Endodermal cell (in vitro differentiated cells): ENCODE data around the gene NKX2-4. TPM values are rescaled to one million over a fixed set of nuclear protein-coding genes. Genes with fewer than 3 reads are reported as not detected.

Experiments used
- DNase-seq: peaks from one replicate; pipeline ENCODE4 v3.0.0-alpha.2; 2017
- H3K27ac ChIP-seq: 2 replicates; pipeline ENCODE4 v1.5.1; 2013; ENCODE audit warnings: mild to moderate bottlenecking, low read depth, low read length, moderate library complexity
- H3K27me3 ChIP-seq: 2 replicates; pipeline ENCODE4 v1.6.1; 2013; ENCODE audit warnings: mild to moderate bottlenecking, low read length, moderate library complexity; ENCODE audit not compliant: insufficient read depth, control insufficient read depth, poor library complexity, severe bottlenecking
- H3K36me3 ChIP-seq: 2 replicates; pipeline ENCODE4 v1.7.0; 2013; ENCODE audit warnings: mild to moderate bottlenecking, low read length, moderate library complexity; ENCODE audit not compliant: control insufficient read depth, insufficient read depth
- H3K4me1 ChIP-seq: one replicate; pipeline ENCODE4 v1.7.0; 2013; ENCODE audit warnings: low read length; ENCODE audit not compliant: control insufficient read depth, insufficient read depth
- H3K4me3 ChIP-seq: 2 replicates; pipeline ENCODE4 v1.5.1; 2013; ENCODE audit warnings: mild to moderate bottlenecking, low read length, moderate library complexity
- H3K9ac ChIP-seq: 2 replicates; pipeline ENCODE4 v1.6.1; 2013; ENCODE audit warnings: mild to moderate bottlenecking, low read length, moderate library complexity; ENCODE audit not compliant: poor library complexity, severe bottlenecking; ENCODE audit errors: extremely low read depth
- H3K9me3 ChIP-seq: 2 replicates; pipeline ENCODE4 v1.6.1; 2013; ENCODE audit warnings: mild to moderate bottlenecking, low read length, moderate library complexity; ENCODE audit not compliant: control insufficient read depth
- H3K27ac Mint-ChIP-seq: 2 replicates; pipeline ENCODE4 v1.8.0; 2020; ENCODE audit warnings: mixed read lengths
- H3K27me3 Mint-ChIP-seq: 2 replicates; pipeline ENCODE4 v1.8.0; 2021; ENCODE audit warnings: mild to moderate bottlenecking, mixed read lengths; ENCODE audit not compliant: insufficient read depth
- H3K36me3 Mint-ChIP-seq: 2 replicates; pipeline ENCODE4 v1.8.0; 2020; ENCODE audit warnings: low read depth, mixed read lengths
- H3K4me1 Mint-ChIP-seq: 2 replicates; pipeline ENCODE4 v1.8.0; 2020; ENCODE audit warnings: mixed read lengths
- H3K4me3 Mint-ChIP-seq: 2 replicates; pipeline ENCODE4 v1.8.0; 2020; ENCODE audit warnings: mild to moderate bottlenecking, moderate library complexity, mixed read lengths
- H3K9me3 Mint-ChIP-seq: 2 replicates; pipeline ENCODE4 v1.8.0; 2020; ENCODE audit warnings: mild to moderate bottlenecking, mixed read lengths
- CTCF ChIP-seq: fragments of 200-600 bp; sonication (generic); conservative IDR thresholded peaks from 2 replicates; pipeline ENCODE4 v1.5.0; 2021; ENCODE audit warnings: antibody characterized with exemption, mild to moderate bottlenecking
- WGBS, 2 experiments: methylation state at CpG; one replicate each; pipeline versions ENCODE4 v1.1.5 to v1.1.7; 2013; ENCODE audit warnings: missing lambda C conversion rate in 2 of 2, mixed read lengths in 1 of 2; ENCODE audit not compliant: insufficient coverage in 1 of 2, insufficient read length in 1 of 2; 5-methylcytosine and 5-hydroxymethylcytosine counted together
- total RNA-seq, 2 donors: library from RNA; stranded (reverse); fragmentation: NEBNext Ultra II Directional in 1 of 2; extraction: Animal tissue kit (Norgen Biotek cat#: 25700) in 1 of 2; gene quantifications; 2 replicates in 1 of 2; 3 replicates in 1 of 2; pipeline ENCODE4 v1.2.1, GENCODE V29; 2021

The NKX2-4 gene
- total RNA-seq, 2 donors from 2014 or later: not detected

- no peaks in the 10 kb centered on the region for H3K36me3 ChIP-seq
- no peaks in the 10 kb centered on the region for H3K4me1 ChIP-seq
- no peak overlapping the region for H3K27ac ChIP-seq
- no peak overlapping the region for H3K4me3 ChIP-seq
- peak overlapping the region; percentile 26 for H3K4me3 Mint-ChIP-seq
- no peak overlapping the region for H3K9ac ChIP-seq
- H3K36me3 Mint-ChIP-seq: no peaks in the 10 kb centered on the region
- TF ChIP-seq CTCF: no peak
- no peaks in the 10 kb centered on the region for H3K9me3 ChIP-seq
- H3K4me1 Mint-ChIP-seq: peaks cover 7% of the 10 kb centered on the region
- peaks cover 89% of the 10 kb centered on the region for H3K27me3 Mint-ChIP-seq
- 0 to 1% methylated on average over 18 to 103 of the region's 103 CpGs for WGBS, 2 experiments
- no peak overlapping the region for H3K27ac Mint-ChIP-seq
- H3K9me3 Mint-ChIP-seq: no peaks in the 10 kb centered on the region
- H3K27me3 ChIP-seq: peaks cover 100% of the 10 kb centered on the region
- DNase-seq: peak; percentile 82
Observed at GRCh38 chr20:21395666-21396598, 1.4 kb downstream of the NKX2-4 start.

- no peaks in the 10 kb centered on the region for H3K4me1 ChIP-seq
- peaks cover 89% of the 10 kb centered on the region for H3K27me3 Mint-ChIP-seq
- no peak overlapping the region for H3K27ac ChIP-seq
- DNase-seq: no peak
- H3K36me3 Mint-ChIP-seq: no peaks in the 10 kb centered on the region
- H3K9me3 Mint-ChIP-seq: no peaks in the 10 kb centered on the region
- TF ChIP-seq CTCF: no peak
- H3K36me3 ChIP-seq: peaks cover 3% of the 10 kb centered on the region
- H3K27ac Mint-ChIP-seq: no peak overlapping the region
- H3K9ac ChIP-seq: no peak overlapping the region
- peaks cover 100% of the 10 kb centered on the region for H3K27me3 ChIP-seq
- 2 to 10% methylated on average over 2 to 5 of the region's 6 CpGs for WGBS, 2 experiments
- peak overlapping the region; percentile 26 for H3K4me3 Mint-ChIP-seq
- H3K9me3 ChIP-seq: no peaks in the 10 kb centered on the region
- H3K4me1 Mint-ChIP-seq: peaks cover 8% of the 10 kb centered on the region
- H3K4me3 ChIP-seq: no peak overlapping the region
Observed at GRCh38 chr20:21395051-21395665, 2.2 kb downstream of the NKX2-4 start.

DNA sequence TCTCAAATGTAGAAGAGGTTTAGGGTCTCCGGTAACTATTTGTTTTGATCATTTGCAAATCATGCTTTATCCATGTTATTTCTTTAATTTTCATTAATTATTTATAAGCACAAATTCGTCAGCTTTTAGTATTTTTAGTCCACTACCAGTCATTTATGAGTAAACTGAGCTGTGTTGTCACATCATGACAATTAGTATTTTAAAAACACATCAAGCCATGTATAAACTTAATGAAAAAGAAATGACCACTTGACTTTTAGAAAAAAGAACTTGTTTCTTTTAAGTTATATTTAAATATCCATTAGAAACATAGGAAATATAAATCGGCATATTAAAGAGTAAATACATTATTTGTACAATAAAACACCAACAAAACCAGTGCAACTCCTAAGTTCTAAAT, 2.8 kb downstream of the NKX2-4 start:
- WGBS, 2 experiments: 42% methylated on average over 2 of the region's 3 CpGs; no CpG with 5 or more reads in 1 of the 2 experiments
- Histone ChIP-seq H3K27me3 (peaks cover 100% of the 10 kb centered on the region), H3K9me3 (no peaks in the 10 kb centered on the region), H3K9ac (no peak overlapping the region), H3K4me3 (no peak overlapping the region), H3K4me1 (no peaks in the 10 kb centered on the region), H3K36me3 (peaks cover 6% of the 10 kb centered on the region), H3K27ac (no peak overlapping the region)
- Mint-ChIP-seq H3K27me3 (peaks cover 84% of the 10 kb centered on the region), H3K4me3 (no peak overlapping the region), H3K9me3 (no peaks in the 10 kb centered on the region), H3K36me3 (no peaks in the 10 kb centered on the region), H3K27ac (no peak overlapping the region), H3K4me1 (peaks cover 8% of the 10 kb centered on the region)
- DNase-seq: no peak
- TF ChIP-seq CTCF: no peak
